ENCODE data around the gene RHOT1.
"Not testable (repeated sequence)": the region's sequence is repeated elsewhere in the genome, so short reads cannot be mapped to it uniquely, and the experiment has no call there.

The RHOT1 gene

GRCh38 chr17:32142038-32142856, at the start of gene RHOT1:
Gene RHOT1 (plus strand): TSS chr17:32142502. CDS start chr17:32142693, 191 bp downstream.
- peak; percentile 52 to 67 for DNase-seq (ENCODE audit: low read depth in 1 of 2, low spot score in 1 of 2)

GRCh38 chr17:32099686-32100085, 42.6 kb upstream of the RHOT1 start:
- no peak for DNase-seq (ENCODE audit: low read depth in 1 of 2, low spot score in 1 of 2)

DNA sequence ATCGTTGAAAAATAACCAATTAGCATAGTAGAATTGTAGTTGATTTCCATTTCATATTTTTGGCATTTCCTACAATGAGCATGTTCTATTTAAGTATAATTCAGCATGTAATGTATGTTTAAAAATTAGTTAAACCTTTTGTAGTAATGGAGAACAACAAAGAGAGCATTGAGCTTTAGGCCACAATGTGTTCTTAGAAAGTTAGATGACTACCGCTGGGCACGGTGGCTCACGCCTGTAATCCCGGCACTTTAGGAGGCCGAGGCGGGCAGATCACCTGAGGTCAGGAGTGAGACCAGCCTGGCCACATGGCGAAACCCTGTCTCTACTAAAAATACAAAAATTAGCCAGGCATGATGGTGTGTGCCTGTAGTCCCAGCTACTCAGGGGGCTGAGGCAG, 42.0 kb upstream of the RHOT1 start:
- DNase-seq (ENCODE audit: low read depth in 1 of 2, low spot score in 1 of 2) = not testable (repeated sequence)

GRCh38 chr17:32100971-32101631, 41.2 kb upstream of the RHOT1 start:
- DNase-seq (ENCODE audit: low read depth in 1 of 2, low spot score in 1 of 2) = no peak

GRCh38 chr17:32102172-32102571, 40.1 kb upstream of the RHOT1 start:
- no peak for DNase-seq (ENCODE audit: low read depth in 1 of 2, low spot score in 1 of 2)

- DNase-seq (ENCODE audit: low read depth in 1 of 2, low spot score in 1 of 2) = no peak
Measured at GRCh38 chr17:32102646-32103186, 39.6 kb upstream of the RHOT1 start.

- no peak for DNase-seq (ENCODE audit: low read depth in 1 of 2, low spot score in 1 of 2)
Measured at GRCh38 chr17:32103476-32104113, 38.7 kb upstream of the RHOT1 start.

- no peak for DNase-seq (ENCODE audit: low read depth in 1 of 2, low spot score in 1 of 2)
Measured at GRCh38 chr17:32104158-32104557, 38.1 kb upstream of the RHOT1 start.

- not testable (repeated sequence) for DNase-seq (ENCODE audit: low read depth in 1 of 2, low spot score in 1 of 2)
Measured at GRCh38 chr17:32106471-32106981, 35.8 kb upstream of the RHOT1 start.

GRCh38 chr17:32107194-32107593, 35.1 kb upstream of the RHOT1 start:
- DNase-seq (ENCODE audit: low read depth in 1 of 2, low spot score in 1 of 2) = not testable (repeated sequence)

DNA sequence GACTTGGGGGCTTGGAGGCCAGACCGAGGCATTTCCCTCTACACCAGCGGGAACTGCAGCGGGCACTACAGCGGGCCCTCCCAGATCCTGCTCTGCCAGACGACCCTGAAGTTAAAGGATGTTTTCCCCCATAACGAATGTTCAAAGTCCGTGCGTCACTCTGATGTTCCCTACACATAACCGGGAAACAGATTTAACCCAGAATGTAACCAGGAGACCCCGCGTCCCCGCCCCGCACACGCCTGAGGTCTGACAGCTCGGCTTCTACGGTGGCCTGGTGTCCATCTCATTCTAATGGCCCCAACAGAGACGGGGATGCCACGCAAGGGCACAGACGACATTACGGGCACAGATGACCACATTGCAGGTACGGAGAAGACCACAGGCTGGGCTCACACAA, 31.7 kb upstream of the RHOT1 start:
- no peak for DNase-seq (ENCODE audit: low read depth in 1 of 2, low spot score in 1 of 2)

DNA sequence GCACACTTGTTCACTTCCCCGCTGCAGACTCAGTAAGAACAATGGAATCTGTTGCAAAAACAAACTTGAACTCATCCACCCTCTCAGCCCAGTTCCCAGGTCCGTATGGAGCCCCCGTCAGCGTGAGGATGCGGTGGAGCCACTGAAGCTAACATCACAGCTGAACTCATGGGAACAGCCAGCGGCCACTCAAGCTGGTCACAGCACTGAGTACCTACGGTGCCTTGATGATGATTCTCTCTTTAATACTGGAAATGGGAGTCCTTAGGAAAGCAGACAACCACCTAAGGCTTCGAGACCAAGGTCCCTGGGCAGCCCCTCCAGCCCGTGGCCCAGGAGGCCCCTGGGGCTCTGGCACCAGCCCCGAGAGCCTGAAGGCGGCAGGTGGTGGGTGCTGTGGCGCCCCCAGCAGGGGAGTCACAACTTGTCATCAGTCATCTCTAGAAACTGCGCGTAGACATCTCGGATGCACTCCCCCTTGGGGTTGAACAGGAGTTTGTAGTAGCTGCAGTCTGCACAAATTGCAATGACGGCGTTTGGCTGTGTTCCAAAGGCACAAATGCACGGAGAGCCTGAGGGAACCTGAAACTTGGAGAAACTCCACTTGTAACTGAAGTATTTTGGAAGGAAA, 31.0 kb upstream of the RHOT1 start:
- DNase-seq (ENCODE audit: low read depth in 1 of 2, low spot score in 1 of 2) = no peak

DNA sequence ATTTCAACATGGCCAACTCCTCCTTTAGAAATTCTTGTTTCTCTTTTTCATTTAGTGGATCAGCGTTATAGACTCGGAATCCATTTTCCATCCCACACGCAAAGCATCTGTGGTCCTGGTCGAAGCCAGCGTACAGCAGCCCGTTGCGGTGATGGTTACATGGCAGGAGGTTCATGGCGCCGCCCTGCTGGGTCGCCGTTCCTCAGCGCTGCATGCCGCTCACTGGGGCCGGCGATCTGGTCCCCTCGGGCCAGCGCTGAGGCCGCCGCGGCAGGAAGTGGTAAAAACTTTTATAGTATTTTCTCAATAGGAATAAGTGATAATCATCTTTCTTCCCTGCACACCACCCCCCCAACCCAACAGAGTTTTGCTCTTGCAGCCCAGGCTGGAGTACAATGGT, 29.9 kb upstream of the RHOT1 start:
- no peak for DNase-seq (ENCODE audit: low read depth in 1 of 2, low spot score in 1 of 2)

- DNase-seq (ENCODE audit: low read depth in 1 of 2, low spot score in 1 of 2) = no peak
Measured at GRCh38 chr17:32114536-32114935, 27.8 kb upstream of the RHOT1 start.

DNA sequence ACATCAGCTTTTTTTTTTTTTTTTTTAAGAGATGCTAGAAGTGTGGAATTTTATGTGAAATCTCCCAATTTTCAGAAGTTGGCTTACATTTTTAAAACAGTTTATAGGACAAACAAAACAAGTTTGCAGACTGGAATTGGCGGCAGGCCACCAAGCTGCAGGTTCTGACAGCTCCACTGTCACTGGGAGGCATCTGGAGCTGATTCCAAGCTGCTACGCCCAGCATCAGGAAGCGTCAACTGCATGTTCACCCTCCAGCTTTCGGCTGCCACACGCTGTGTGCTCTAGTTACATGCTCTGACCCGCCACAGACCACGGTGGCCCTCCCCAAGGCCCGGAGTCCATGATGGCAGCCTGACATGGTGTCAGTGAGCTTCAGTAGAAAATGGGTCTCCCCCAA, 26.8 kb upstream of the RHOT1 start:
- not testable (repeated sequence) for DNase-seq (ENCODE audit: low read depth in 1 of 2, low spot score in 1 of 2)

GRCh38 chr17:32116937-32117336, 25.4 kb upstream of the RHOT1 start:
- no peak for DNase-seq (ENCODE audit: low read depth in 1 of 2, low spot score in 1 of 2)

GRCh38 chr17:32117399-32117798, 24.9 kb upstream of the RHOT1 start:
- DNase-seq (ENCODE audit: low read depth in 1 of 2, low spot score in 1 of 2) = no peak

- DNase-seq (ENCODE audit: low read depth in 1 of 2, low spot score in 1 of 2) = not testable (repeated sequence)
Measured at GRCh38 chr17:32118088-32118487, 24.2 kb upstream of the RHOT1 start.

GRCh38 chr17:32118835-32119234, 23.5 kb upstream of the RHOT1 start:
- no peak for DNase-seq (ENCODE audit: low read depth in 1 of 2, low spot score in 1 of 2)

- no peak for DNase-seq (ENCODE audit: low read depth in 1 of 2, low spot score in 1 of 2)
Measured at GRCh38 chr17:32120141-32120540, 22.2 kb upstream of the RHOT1 start.

DNA sequence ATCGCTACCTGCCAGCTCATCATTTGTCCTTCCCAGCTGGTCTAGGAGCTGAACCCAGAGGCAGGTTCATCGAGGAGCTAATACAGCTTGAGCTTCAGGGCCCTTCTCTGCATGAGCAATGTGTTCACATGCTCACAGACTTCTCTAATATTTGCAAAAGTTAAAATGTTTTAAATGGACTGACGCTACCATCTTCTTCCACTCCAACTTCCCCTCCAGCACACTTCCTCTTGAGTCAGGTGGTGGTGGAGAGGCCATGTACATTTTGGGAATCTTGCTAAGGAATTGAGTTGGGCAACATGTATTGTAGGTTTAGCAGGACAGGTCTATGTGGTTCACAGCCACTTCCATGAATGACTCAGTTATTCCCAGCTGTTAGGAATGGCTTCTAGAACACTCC, 21.6 kb upstream of the RHOT1 start:
- no peak for DNase-seq (ENCODE audit: low read depth in 1 of 2, low spot score in 1 of 2)

Data from stimulated activated CD4-positive, alpha-beta T cell treated with anti-CD3 and anti-CD28 coated beads, Interleukin-15, amount 100 ng/mL, for 1 hour (primary cell).